Keratinocyte (primary cell): Measurements from ENCODE around the gene WDR33. TPM values are rescaled to one million over a fixed set of nuclear protein-coding genes. Genes with fewer than 3 reads are reported as not detected.

Experiments
- DNase-seq: peaks from one replicate; pipeline ENCODE4 v3.0.0-alpha.2; 2011; ENCODE audit warnings: low read depth, missing footprints, low spot score
- FAIRE-seq: peaks from 2 replicates; lab custom pipeline; 2011; peaks lifted over from hg19 to GRCh38; lab: Jason Lieb, UNC
- H2AFZ ChIP-seq: 2 replicates; pipeline ENCODE4 v1.6.0; 2012; ENCODE audit warnings: low read length, control low read depth, inconsistent platforms; ENCODE audit not compliant: control insufficient read depth
- H3K27ac ChIP-seq: 2 replicates; pipeline ENCODE4 v1.5.1; 2011; ENCODE audit warnings: low read length; ENCODE audit not compliant: control insufficient read depth, insufficient read depth
- H3K27me3 ChIP-seq: 3 replicates; pipeline ENCODE4 v1.6.0; 2011; ENCODE audit warnings: low read length; ENCODE audit not compliant: control insufficient read depth, insufficient read depth; ENCODE audit errors: extremely low read depth
- H3K36me3 ChIP-seq, 2 experiments: 2 replicates in 1 of 2; 3 replicates in 1 of 2; pipeline ENCODE4 v1.5.1; 2011; ENCODE audit warnings: low read length in 2 of 2, mild to moderate bottlenecking in 1 of 2; ENCODE audit not compliant: control insufficient read depth in 2 of 2, insufficient read depth in 2 of 2; ENCODE audit errors: extremely low read depth in 1 of 2
- H3K4me1 ChIP-seq: 3 replicates; pipeline ENCODE4 v1.5.1; 2011; ENCODE audit warnings: low read length; ENCODE audit not compliant: control insufficient read depth, insufficient read depth; ENCODE audit errors: extremely low read depth
- H3K4me2 ChIP-seq: 3 replicates; pipeline ENCODE4 v1.6.0; 2011; ENCODE audit warnings: low read depth, low read length; ENCODE audit not compliant: control insufficient read depth, insufficient read depth; ENCODE audit errors: extremely low read depth
- H3K4me3 ChIP-seq, 3 experiments: fragments of 200-600 bp in 1 of 3; sonication (generic) in 1 of 3; 2 replicates in 2 of 3; 3 replicates in 1 of 3; pipeline ENCODE4 v1.5.1; 2011 to 2016; ENCODE audit warnings: low read length in 3 of 3, mild to moderate bottlenecking in 3 of 3, control low read depth in 2 of 3, inconsistent platforms in 1 of 3, low read depth in 1 of 3, mixed read lengths in 1 of 3, mixed run types in 1 of 3, moderate library complexity in 1 of 3; ENCODE audit not compliant: control insufficient read depth in 2 of 3, insufficient read depth in 2 of 3; ENCODE audit errors: extremely low read depth in 1 of 3
- H3K79me2 ChIP-seq: 2 replicates; pipeline ENCODE4 v1.6.0; 2012; ENCODE audit warnings: low read length; ENCODE audit not compliant: control insufficient read depth, insufficient read depth
- H3K9ac ChIP-seq: 3 replicates; pipeline ENCODE4 v1.6.0; 2011; ENCODE audit warnings: low read length; ENCODE audit not compliant: control insufficient read depth, insufficient read depth; ENCODE audit errors: extremely low read depth
- H3K9me1 ChIP-seq: 3 replicates; pipeline ENCODE4 v1.6.0; 2011; ENCODE audit warnings: low read length; ENCODE audit not compliant: control insufficient read depth, insufficient read depth; ENCODE audit errors: extremely low read depth
- H3K9me3 ChIP-seq: 2 replicates; pipeline ENCODE4 v1.5.1; 2012; ENCODE audit warnings: low read depth, low read length; ENCODE audit not compliant: control insufficient read depth
- H4K20me1 ChIP-seq: 3 replicates; pipeline ENCODE4 v1.6.0; 2011; ENCODE audit warnings: low read length; ENCODE audit not compliant: control insufficient read depth, insufficient read depth; ENCODE audit errors: extremely low read depth
- CTCF ChIP-seq, 3 experiments: IDR thresholded peaks in 1 of 3; conservative IDR thresholded peaks in 1 of 3; optimal IDR thresholded peaks in 1 of 3; 2 replicates in 2 of 3; 3 replicates in 1 of 3; pipeline versions ENCODE3 to v1.5.1; 2011; ENCODE audit warnings: low read length in 3 of 3, mild to moderate bottlenecking in 3 of 3, moderate library complexity in 2 of 3, control low read depth in 1 of 3, inconsistent platforms in 1 of 3; ENCODE audit not compliant: insufficient read depth in 2 of 3; ENCODE audit errors: extremely low read depth in 1 of 3
- EZH2 ChIP-seq: IDR thresholded peaks from one replicate; pipeline ENCODE4 v1.6.1; 2012; ENCODE audit warnings: inconsistent platforms, mild to moderate bottlenecking, low read length, moderate library complexity
- dilution Hi-C: fragments of 300-500 bp; cut with MboI; formaldehyde crosslinking; loops from one replicate; pipeline ENCODE4 v1.7.0; 2020; ENCODE audit warnings: low sequenced_read_pairs; ENCODE audit not compliant: extremely low pct_ligation_motif_present
- polyA plus RNA-seq, 5 experiments: library from polyadenylated mRNA; depleted of rRNA in 3 of 5; stranded (reverse) in 3 of 5; stranded (forward) in 1 of 5; unstranded in 1 of 5; fragments of >200 nt; gene quantifications; 1 replicate in 1 of 5; 2 replicates in 3 of 5; 3 replicates in 1 of 5; pipeline versions ENCODE4 v1.2.1 to v1.2.3, GENCODE V29; 2011 to 2012; ENCODE audit warnings: missing spikeins in 2 of 5, low read depth in 1 of 5, low replicate concordance in 1 of 5

Gene WDR33
- polyA plus RNA-seq, 1 donor (not counting 4 experiments of a cell fraction or from before 2014, with no cell fraction given), result 44.5 TPM

- no peak for DNase-seq
- Histone ChIP-seq H3K9ac (no peak overlapping the region), H3K4me3 (no peak overlapping the region), H3K27me3 (no peaks in the 10 kb centered on the region), H3K4me1 (peaks cover 2% of the 10 kb centered on the region), H3K4me2 (no peak overlapping the region), H2AFZ (no peak overlapping the region), H3K27ac (no peak overlapping the region), H3K9me1 (no peaks in the 10 kb centered on the region), H3K9me3 (no peaks in the 10 kb centered on the region), H3K36me3 (no peaks in the 10 kb centered on the region), H3K79me2 (no peaks in the 10 kb centered on the region), H4K20me1 (no peaks in the 10 kb centered on the region)
- dilution Hi-C loops, result no loop called here
- TF ChIP-seq CTCF (optimal IDR thresholded peaks at IDR 0.05 in 1 of 3, IDR thresholded peaks at IDR 0.05 in 1 of 3, conservative IDR thresholded peaks at IDR 0.05 in 1 of 3; ENCODE audit: extremely low read depth in 1 of 3, insufficient read depth in 2 of 3, low read length in 3 of 3) (no peak), EZH2 (no peak)
- FAIRE-seq, result no peak
These were observed 156.2 kb downstream of the WDR33 start for GRCh38 chr2:127654838-127655175.

DNA sequence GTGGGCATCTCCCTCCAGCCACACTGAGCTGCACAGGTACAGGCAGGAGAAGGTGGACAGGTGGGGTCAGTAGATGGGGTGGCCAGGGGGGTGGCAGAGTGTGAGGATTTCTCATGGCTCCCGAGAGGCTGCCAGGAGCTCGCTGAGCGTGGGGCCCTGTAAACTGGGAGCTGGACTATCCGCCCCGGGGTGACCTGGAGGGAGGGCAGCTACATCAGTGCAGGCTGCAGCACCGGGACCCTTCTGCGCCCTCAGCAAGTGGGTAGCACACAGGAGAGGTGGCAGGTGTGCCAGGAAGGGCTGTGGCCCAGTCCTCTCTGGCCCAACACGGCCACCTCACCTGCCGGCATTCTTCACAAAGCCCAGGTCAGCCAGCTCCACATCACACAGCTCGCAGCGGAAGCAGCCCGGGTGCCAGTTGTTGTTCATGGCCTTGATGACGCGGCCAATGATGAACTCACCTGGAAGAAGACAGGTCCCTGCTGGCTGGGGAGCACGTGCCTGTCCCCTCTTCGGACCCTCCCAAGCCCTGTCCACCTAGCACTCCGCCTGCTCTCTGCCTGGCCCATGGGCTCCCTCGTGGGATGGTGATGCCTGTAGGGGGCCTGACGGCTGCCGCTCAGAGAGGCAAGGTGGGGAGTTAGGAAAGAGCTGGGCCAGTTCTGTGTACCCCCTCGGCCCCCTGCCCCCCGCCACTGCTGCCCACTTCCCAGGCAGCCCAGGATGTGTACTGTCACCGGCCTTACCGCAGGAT, 156.7 kb downstream of the WDR33 start:
- H3K9me3 ChIP-seq, result no peaks in the 10 kb centered on the region
- TF ChIP-seq EZH2 (no peak), CTCF (optimal IDR thresholded peaks at IDR 0.05 in 1 of 3, IDR thresholded peaks at IDR 0.05 in 1 of 3, conservative IDR thresholded peaks at IDR 0.05 in 1 of 3; ENCODE audit: extremely low read depth in 1 of 3, insufficient read depth in 2 of 3, low read length in 3 of 3) (no peak)
- no peak overlapping the region for H3K27ac ChIP-seq
- dilution Hi-C loops, result no loop called here
- H3K36me3 ChIP-seq, result no peaks in the 10 kb centered on the region
- FAIRE-seq (no peak), DNase-seq (no peak)
- no peak overlapping the region for H3K4me2 ChIP-seq
- no peak overlapping the region for H2AFZ ChIP-seq
- H4K20me1 ChIP-seq, result no peaks in the 10 kb centered on the region
- H3K9ac ChIP-seq, result no peak overlapping the region
- no peaks in the 10 kb centered on the region for H3K27me3 ChIP-seq
- H3K4me3 ChIP-seq, result no peak overlapping the region
- no peaks in the 10 kb centered on the region for H3K79me2 ChIP-seq
- no peaks in the 10 kb centered on the region for H3K4me1 ChIP-seq
- no peaks in the 10 kb centered on the region for H3K9me1 ChIP-seq
